Measurements from ENCODE around the gene NEURL1.

GRCh38 chr10:103602028-103602851, 108.7 kb downstream of the NEURL1 start:
- TF ChIP-seq SUZ12 (IDR thresholded peaks at IDR 0.05; ENCODE audit: extremely low read depth, insufficient read depth, insufficient read length) (no peak), YY1 (IDR thresholded peaks at IDR 0.05; ENCODE audit: insufficient read depth, insufficient read length) (no peak)
